ENCODE measurements around the gene CCND1.
"Not testable (repeated sequence)": the region's sequence is repeated elsewhere in the genome, so short reads cannot be mapped to it uniquely, and the experiment has no call there.

The CCND1 gene

GRCh38 chr11:69694781-69695180, 53.8 kb downstream of the CCND1 start:
- no peak for DNase-seq

GRCh38 chr11:69695581-69695980, 54.6 kb downstream of the CCND1 start:
- no peak for DNase-seq

GRCh38 chr11:69695995-69696394, 55.0 kb downstream of the CCND1 start:
- DNase-seq: not testable (repeated sequence)

- no peak for DNase-seq
Observed at GRCh38 chr11:69696749-69697468, 56.0 kb downstream of the CCND1 start.

- DNase-seq: no peak
Observed at GRCh38 chr11:69697469-69697843, 56.5 kb downstream of the CCND1 start.

GRCh38 chr11:69697861-69698260, 56.9 kb downstream of the CCND1 start:
- no peak for DNase-seq

- DNase-seq: no peak
Observed at GRCh38 chr11:69698362-69698761, 57.4 kb downstream of the CCND1 start.

- DNase-seq: no peak
Observed at GRCh38 chr11:69699213-69699612, 58.3 kb downstream of the CCND1 start.

GRCh38 chr11:69700278-69701140, 59.6 kb downstream of the CCND1 start:
- DNase-seq: peak; percentile 78

- DNase-seq: no peak
Observed at GRCh38 chr11:69702239-69702691, 61.3 kb downstream of the CCND1 start.

- DNase-seq: no peak
Observed at GRCh38 chr11:69702769-69703452, 62.0 kb downstream of the CCND1 start.

- DNase-seq: no peak
Observed at GRCh38 chr11:69703453-69703767, 62.5 kb downstream of the CCND1 start.

Measured in EL (cell line).